ENCODE measurements around the gene ERCC8.
A peak's percentile ranks its signal among the peaks of the same experiment; 100 is the strongest.
"Not testable (repeated sequence)": the region's sequence is repeated elsewhere in the genome, so short reads cannot be mapped to it uniquely, and the experiment has no call there.

ERCC8 gene

DNA sequence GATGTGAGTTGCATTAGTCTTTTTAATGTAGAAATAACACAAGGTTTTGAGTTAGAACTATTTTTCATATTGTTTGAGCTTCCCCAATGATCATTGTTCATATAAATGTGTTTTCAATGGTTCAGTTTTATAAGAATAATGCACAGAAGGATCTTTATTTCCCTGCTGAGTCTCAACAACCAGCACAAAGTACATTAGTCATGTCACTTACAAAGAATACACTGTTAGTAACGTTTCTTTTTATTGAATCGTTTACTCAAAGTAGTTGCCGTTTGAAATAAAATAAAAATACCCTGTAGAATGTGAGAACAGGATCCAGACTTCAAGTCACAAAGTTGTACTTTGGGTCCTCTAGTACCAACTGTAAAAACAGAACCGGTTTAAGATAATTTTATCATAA lies 41.5 kb downstream of the ERCC8 start:
- DNase-seq = no peak

DNA sequence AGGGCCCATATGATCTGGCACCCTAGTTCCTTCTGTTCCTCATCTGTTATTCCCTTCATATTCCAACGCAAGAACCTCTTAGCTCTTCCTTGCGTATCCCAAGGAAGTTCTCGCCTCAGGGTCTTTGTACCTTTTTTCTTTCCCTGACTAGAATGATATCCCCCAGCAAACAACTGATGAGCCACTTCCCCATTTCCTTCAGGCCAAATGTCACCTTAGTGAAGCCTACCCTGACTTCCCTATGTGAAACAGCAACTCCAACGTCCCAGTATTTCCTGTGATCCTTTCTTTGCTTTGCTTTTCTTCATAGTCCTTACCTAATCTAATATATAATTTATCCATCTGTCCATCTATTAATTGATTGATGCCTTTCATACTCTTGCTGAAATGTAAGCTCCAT lies 47.9 kb downstream of the ERCC8 start:
- DNase-seq = no peak

GRCh38 chr5:60893521-60893920 lies 51.3 kb downstream of the ERCC8 start:
- DNase-seq = no peak

GRCh38 chr5:60891667-60892066 lies 53.2 kb downstream of the ERCC8 start:
- no peak for DNase-seq

- no peak for DNase-seq
Measured at GRCh38 chr5:60888359-60889061, 56.4 kb downstream of the ERCC8 start.

DNA sequence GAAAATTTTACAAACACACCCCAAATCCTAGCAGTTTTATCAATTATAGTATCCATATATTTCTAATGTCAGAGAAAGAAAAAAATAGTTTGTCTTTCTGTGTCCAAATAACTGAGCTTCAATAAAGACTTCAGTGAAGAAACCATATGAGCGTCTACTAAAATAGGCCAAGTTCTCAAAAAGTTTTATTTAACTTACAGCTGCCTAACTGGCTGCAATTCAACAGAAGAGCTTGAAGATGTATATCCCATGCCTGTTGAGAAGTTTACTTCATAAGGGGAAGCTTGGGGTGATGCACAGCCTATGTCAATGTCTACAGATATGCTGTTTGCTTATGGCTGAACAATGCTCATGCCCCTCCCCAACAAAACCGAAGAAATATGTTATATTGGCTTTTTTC lies 57.1 kb downstream of the ERCC8 start:
- no peak for DNase-seq

DNA sequence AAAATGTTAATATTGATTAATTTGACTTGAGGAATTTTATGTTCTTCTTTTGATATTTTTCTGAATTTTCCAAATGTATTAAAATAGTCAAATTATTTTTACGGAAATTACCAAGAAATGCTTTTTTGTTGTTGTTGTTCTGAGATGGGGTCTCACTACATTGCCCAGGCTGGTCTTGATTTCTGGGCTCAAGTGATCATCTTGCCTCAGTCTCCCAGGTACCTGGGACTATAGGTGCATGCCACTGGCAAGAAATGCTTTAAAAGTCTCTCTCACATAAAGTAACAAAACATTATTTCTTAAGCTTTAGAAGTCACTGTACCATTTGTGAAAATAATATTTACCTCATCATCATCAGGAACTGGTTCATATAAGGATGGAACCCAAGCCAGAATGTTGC lies 57.8 kb downstream of the ERCC8 start:
- no peak for DNase-seq

DNA sequence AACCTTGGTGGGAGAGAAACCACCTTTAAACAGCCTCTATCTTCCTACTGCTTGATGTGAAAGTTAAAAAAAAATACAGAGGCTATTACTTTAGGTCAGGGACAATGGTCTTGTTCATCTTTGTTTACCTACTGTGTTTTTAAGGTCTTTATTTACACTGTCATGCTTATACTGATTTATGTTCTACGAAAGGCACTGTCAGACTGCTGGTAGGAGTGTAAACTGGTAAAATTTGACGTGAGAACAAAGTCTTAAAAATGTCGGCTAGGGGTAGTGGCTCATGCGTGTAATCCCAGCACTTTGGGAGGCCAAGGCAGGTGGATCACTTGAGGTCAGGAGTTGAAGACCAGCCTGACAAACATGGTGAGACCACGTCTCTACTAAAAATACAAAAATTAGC lies 58.7 kb downstream of the ERCC8 start:
- no peak for DNase-seq

- no peak for DNase-seq
Measured at GRCh38 chr5:60883229-60883628, 61.6 kb downstream of the ERCC8 start.

DNA sequence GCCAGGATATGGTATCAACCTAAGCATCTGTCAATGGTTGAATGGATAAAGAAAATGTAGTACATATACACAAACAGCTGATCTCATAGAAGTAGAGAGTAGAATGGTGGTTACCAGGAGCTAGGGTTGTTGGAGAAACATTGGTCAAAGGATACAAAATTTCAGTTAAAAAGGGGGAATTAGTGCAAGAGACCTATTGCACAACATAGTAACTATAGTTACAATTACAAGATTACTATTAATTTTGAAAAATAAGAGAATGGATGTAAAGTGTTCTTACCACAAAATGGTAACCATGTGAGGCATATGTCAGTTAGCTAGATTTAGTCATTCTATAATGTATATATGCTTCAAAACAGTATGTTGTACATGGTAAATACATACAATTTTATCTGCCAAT lies 72.0 kb downstream of the ERCC8 start:
- no peak for DNase-seq

DNA sequence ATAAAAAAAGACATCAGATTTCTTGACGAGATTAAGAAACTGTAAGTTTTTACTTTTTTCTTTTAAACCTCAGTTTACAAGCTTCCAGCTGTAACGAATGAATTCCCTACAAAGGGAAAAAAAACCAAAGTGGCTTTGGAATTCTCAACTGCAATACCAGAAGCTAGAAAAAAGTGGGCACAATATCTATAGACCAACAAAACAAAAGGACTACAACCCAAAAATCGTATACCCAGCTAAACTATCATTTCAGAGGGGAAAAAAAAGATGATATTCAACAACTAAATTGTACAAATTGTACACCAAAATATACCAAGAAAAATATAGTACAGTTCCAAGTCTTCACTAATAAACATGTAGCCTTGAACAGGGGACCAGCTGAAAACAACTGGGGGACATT lies 74.0 kb downstream of the ERCC8 start:
- no peak for DNase-seq

GRCh38 chr5:60860572-60860971 lies 84.3 kb downstream of the ERCC8 start:
- not testable (repeated sequence) for DNase-seq

- DNase-seq = no peak
Measured at GRCh38 chr5:60856066-60856465, 88.8 kb downstream of the ERCC8 start.

DNA sequence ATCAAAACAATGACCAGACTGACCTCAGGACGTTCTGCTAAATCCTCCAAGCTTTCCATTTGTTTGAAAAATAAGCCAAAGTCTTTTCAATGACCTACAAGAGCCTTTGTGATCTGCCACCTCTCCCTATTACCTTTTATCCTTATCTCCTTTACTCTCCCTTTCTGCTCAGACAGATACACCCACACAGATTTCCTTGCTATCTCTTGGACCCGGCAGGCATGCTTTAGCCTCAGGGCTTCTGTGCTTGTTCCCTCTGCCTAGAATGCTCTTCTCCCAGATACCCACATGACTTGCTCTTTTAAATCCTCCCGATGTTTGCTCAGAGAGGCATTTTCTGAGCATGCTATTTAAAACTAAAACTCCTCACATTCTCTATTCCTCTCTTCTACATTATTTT lies 91.9 kb downstream of the ERCC8 start:
- no peak for DNase-seq

DNA sequence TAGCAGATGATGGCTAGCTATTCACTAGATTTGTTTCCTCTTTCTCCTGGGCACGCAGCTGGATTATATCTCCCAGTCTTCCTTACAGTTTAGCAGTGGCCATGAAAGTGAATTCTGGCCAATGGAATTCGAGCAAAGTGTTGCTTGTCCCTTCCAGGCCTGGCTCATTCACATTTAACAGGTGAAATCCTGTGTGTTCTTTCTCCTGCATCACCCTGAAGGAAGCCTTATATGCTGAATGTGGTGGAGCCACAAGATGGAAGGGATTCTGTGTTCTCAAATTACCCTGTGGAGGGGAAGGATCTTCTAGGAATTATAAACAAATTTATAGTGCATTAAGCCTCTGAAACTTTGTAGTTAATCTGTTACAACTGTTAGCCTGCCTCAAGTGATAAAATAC lies 92.6 kb downstream of the ERCC8 start:
- no peak for DNase-seq

- no peak for DNase-seq
Measured at GRCh38 chr5:60851626-60852025, 93.2 kb downstream of the ERCC8 start.

DNA sequence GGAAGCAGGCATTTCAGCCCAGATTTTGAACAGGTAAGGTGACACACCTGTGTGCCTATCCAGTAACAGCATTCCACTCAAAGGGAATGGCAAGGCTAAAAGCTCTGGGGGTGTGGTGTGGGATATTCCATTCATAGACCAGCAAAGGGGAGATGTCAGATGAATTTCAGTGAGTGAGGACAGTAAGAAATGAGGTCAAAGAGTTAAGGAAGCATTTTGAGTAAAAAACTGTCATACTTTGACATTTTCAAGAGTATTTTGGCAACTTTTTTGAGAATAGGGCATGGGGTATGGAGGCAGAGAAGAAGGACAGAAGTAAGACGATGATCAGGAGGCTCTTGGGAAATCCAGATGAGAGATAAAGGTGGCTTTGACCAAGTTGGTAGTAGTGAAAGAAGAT lies 98.6 kb downstream of the ERCC8 start:
- DNase-seq = no peak

DNA sequence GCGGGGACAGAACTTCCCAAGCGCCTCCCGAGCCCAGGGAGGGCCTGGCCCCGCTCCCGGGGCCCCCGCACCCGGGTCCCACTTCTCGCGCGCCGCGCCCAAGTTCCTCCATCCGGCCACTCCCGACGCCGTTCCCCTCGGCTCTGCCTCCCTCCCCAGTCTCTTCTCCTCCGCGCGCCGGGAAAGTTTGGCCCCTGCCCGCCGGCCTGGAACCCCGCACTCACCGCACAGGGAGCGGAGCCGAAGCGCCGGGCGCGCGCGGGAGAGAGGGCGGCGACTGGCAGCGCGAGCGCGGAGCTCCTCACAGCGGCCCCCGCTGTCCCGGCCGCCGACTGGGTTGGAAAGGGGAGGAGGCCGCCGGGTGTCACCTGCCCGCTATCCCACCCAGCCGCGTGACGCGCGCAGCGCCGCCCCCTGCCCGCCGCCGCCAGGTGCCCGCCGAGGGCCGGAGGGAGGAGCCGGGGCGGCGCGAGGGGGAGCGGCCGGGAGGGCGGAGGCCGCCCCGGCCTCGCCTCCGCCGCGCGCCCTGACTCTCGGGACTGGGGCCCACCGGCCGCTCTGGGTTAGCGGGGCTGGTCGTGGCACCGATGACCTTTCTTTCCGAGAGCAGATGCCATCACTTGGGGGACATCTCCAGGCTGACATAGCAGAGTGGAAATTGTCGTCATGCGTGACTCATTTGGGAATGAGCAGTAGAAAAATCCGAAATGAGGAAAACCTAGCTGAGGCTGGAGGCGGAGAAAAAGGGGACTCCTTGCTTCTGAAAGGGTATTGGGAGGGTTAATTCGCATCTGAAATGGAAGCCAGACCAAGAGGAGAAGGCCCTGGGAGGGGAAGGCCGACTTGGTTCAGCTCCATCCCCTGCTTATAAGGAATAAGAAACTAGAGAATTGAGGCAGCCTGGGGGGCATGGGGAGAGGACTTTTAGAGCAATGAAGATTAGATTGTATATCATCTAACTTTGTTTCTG lies 100.6 kb downstream of the ERCC8 start, which contains the start of gene ELOVL7:
ELOVL7 (minus strand) TSS at position 334 of the 970 bp plus-strand sequence. CDS start 56,872 bp downstream, outside the sequence.
- DNase-seq = peak; percentile 20

GRCh38 chr5:60843386-60843935 lies 101.4 kb downstream of the ERCC8 start:
- no peak for DNase-seq

GRCh38 chr5:60842871-60843385 lies 101.9 kb downstream of the ERCC8 start:
- no peak for DNase-seq

DNA sequence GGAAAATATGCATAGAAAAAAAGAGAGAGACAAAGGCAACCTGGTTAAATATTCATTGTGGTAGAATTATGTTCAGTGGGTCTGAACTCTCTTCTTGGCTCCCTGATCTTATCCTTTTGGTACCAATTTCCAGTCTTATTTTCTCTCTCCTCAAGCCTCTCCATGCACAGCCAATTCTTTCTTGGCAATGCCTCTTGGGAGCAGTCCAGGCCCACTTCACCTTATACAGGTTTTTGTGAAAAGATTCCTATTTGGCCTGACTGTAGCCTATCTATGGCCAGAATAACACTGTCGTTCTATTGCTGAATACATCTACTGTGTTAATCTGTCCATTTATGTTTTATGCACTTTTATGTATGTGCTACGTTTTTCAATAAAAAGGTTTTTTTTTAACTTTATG lies 103.5 kb downstream of the ERCC8 start:
- DNase-seq = no peak

GRCh38 chr5:60836131-60836530 lies 108.7 kb downstream of the ERCC8 start:
- no peak for DNase-seq

GRCh38 chr5:60835554-60835953 lies 109.3 kb downstream of the ERCC8 start:
- DNase-seq = no peak

DNA sequence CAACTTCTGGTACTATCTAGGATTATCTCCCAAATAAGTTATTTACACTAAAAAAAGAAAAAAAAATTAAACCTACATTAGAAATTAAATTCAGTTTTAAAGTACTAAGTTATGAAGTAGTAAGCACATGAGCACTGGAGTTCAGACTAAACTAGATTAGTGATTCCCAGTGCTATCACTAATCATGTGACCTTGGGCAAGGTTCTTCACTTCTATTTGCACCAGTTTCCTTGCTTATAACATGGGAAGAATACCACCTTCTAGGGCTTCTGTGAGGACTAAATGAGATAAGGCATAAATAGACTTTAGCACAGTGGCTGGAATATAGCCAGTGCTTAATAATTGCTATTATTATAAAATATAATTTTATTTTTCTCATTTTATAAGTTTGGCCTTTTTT lies 111.3 kb downstream of the ERCC8 start:
- DNase-seq = no peak
